Breast epithelium (tissue), 4 donors: ENCODE results near the gene TRAF5. TPM values are rescaled to one million over a fixed set of nuclear protein-coding genes. Genes with fewer than 3 reads are reported as not detected.

Experiments used
- DNase-seq, 2 donors: peaks; one replicate each; pipeline ENCODE4 v3.0.0-alpha.2; 2019; ENCODE audit warnings: low spot score in 2 of 2
- H3K27ac ChIP-seq, 2 donors: fragments of 200-600 bp; sonication (generic) in 1 of 2; one replicate each; pipeline ENCODE4 v1.5.1; 2016 to 2019; ENCODE audit warnings: mild to moderate bottlenecking in 1 of 2
- H3K27me3 ChIP-seq, 2 donors: fragments of 200-600 bp; sonication (generic) in 1 of 2; one replicate each; pipeline versions ENCODE4 v1.5.1 to v1.6.0; 2017 to 2019; ENCODE audit warnings: control low read depth in 1 of 2, mild to moderate bottlenecking in 1 of 2
- H3K36me3 ChIP-seq: fragments of 200-600 bp; one replicate; pipeline ENCODE4 v1.5.1; 2019
- H3K4me1 ChIP-seq, 2 donors: fragments of 200-600 bp; sonication (generic); one replicate each; pipeline ENCODE4 v1.5.1; 2016 to 2019; ENCODE audit warnings: control low read depth in 1 of 2
- H3K4me3 ChIP-seq, 3 donors: fragments of 200-600 bp; sonication (generic); 1 replicate in 2 of 3; 2 replicates in 1 of 3; pipeline ENCODE4 v1.5.1; 2016 to 2019; ENCODE audit warnings: mild to moderate bottlenecking in 3 of 3, moderate library complexity in 2 of 3
- H3K9me3 ChIP-seq, 2 donors: fragments of 200-600 bp; sonication (generic) in 1 of 2; one replicate each; pipeline ENCODE4 v1.5.1; 2016 to 2019; ENCODE audit warnings: control low read depth in 1 of 2
- CTCF ChIP-seq, 3 donors: fragments of 450-650 bp; IDR thresholded peaks; one replicate each; pipeline ENCODE4 v1.5.1; 2016 to 2017; ENCODE audit warnings: antibody characterized with exemption in 3 of 3, mild to moderate bottlenecking in 3 of 3, moderate library complexity in 3 of 3
- POLR2A ChIP-seq: fragments of 450-650 bp; IDR thresholded peaks from one replicate; pipeline ENCODE4 v1.6.1; 2016; ENCODE audit warnings: antibody characterized with exemption, mild to moderate bottlenecking, moderate library complexity
- POLR2AphosphoS5 ChIP-seq, 3 donors: sonication (generic); formaldehyde crosslinking; IDR thresholded peaks; one replicate each; pipeline ENCODE4 v1.6.1; 2017; ENCODE audit warnings: antibody characterized with exemption in 3 of 3
- intact Hi-C: fragments of 100-400 bp; cut with DNase I; formaldehyde crosslinking; loops from one replicate; pipeline ENCODE4 v1.15.1; 2023; ENCODE audit warnings: low total_unique reads
- total RNA-seq, 3 donors: library from RNA; depleted of rRNA; stranded (reverse); fragments of >200 nt; gene quantifications; one replicate each; pipeline ENCODE4 v1.1.0, GENCODE V29; 2016

TRAF5 gene
- total RNA-seq, 3 donors from 2014 or later: 10.9 to 28.8 (median 21.8) TPM

- intact Hi-C loops: no loop called here
- DNase-seq: no peak
- no peaks in the 10 kb centered on the region for H3K4me1 ChIP-seq
- no peak overlapping the region for H3K27ac ChIP-seq
- H3K36me3 ChIP-seq: peaks cover 3% of the 10 kb centered on the region
- no peaks in the 10 kb centered on the region for H3K27me3 ChIP-seq
- no peaks in the 10 kb centered on the region for H3K9me3 ChIP-seq
- TF ChIP-seq POLR2AphosphoS5 (IDR thresholded peaks at IDR 0.05) (no peak), CTCF (IDR thresholded peaks at IDR 0.05) (no peak), POLR2A (no peak)
- no peak overlapping the region for H3K4me3 ChIP-seq
Measured at GRCh38 chr1:211282023-211282373, 44.6 kb upstream of the TRAF5 start.

- intact Hi-C loops: no loop called here
- H3K36me3 ChIP-seq: no peaks in the 10 kb centered on the region
- no peak for DNase-seq
- H3K27ac ChIP-seq: no peak overlapping the region
- no peak overlapping the region for H3K4me3 ChIP-seq
- TF ChIP-seq CTCF (IDR thresholded peaks at IDR 0.05) (no peak), POLR2AphosphoS5 (IDR thresholded peaks at IDR 0.05) (no peak), POLR2A (no peak)
- no peaks in the 10 kb centered on the region for H3K9me3 ChIP-seq
- no peaks in the 10 kb centered on the region for H3K27me3 ChIP-seq
- no peaks in the 10 kb centered on the region for H3K4me1 ChIP-seq
Measured at GRCh38 chr1:211285196-211285595, 41.4 kb upstream of the TRAF5 start.

DNA sequence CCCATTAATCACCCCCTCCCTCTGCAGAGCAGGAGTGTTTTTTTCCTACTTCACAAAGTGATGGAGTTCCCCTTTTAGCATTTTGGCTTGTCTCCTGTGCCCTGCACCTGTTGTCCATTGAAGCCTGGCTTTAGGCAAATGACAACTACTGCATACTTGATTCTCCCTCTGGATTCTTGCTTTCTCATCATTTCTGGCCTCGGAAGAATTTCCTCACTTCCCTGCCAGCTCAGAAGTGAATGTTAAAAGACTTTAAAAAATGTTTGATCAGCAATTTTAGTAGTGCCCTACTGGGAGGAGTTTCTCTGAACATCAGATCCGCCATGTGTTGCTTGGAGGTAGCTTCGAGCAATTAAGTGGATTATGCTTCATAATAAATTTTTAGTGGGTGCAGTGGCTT is 39.4 kb upstream of the TRAF5 start:
- intact Hi-C loops: no loop called here
- no peak for DNase-seq
- H3K4me3 ChIP-seq: no peak overlapping the region
- H3K9me3 ChIP-seq: no peaks in the 10 kb centered on the region
- no peak overlapping the region for H3K27ac ChIP-seq
- no peaks in the 10 kb centered on the region for H3K36me3 ChIP-seq
- H3K27me3 ChIP-seq: no peaks in the 10 kb centered on the region
- TF ChIP-seq CTCF (IDR thresholded peaks at IDR 0.05): no peak
- no peak for TF ChIP-seq POLR2AphosphoS5 (IDR thresholded peaks at IDR 0.05)
- no peak for TF ChIP-seq POLR2A
- H3K4me1 ChIP-seq: no peaks in the 10 kb centered on the region

DNA sequence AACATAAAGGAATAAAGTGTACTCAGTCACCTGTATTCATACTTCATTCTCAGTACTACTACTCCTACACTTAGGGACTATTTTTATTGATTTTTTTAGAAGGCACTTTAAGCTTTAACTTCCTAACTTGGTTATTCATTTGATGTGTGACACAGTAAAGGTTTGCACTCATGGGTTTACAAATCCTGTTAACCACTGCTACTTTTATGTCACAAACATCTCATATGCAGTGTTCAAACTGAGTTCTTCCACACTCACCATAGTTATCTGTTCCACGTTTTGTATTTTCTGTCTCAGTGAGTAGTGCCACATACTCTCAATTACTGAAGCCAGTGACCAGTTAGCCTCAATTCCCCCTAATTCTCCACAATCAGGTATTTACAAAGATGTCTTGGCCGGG is 34.2 kb upstream of the TRAF5 start:
- no peak for DNase-seq
- H3K4me3 ChIP-seq: no peak overlapping the region
- TF ChIP-seq CTCF (IDR thresholded peaks at IDR 0.05): no peak
- no peak for TF ChIP-seq POLR2AphosphoS5 (IDR thresholded peaks at IDR 0.05)
- no peak for TF ChIP-seq POLR2A
- H3K27me3 ChIP-seq: no peaks in the 10 kb centered on the region
- H3K27ac ChIP-seq: no peak overlapping the region
- no peaks in the 10 kb centered on the region for H3K9me3 ChIP-seq
- intact Hi-C loops: no loop called here
- no peaks in the 10 kb centered on the region for H3K4me1 ChIP-seq
- no peaks in the 10 kb centered on the region for H3K36me3 ChIP-seq

DNA sequence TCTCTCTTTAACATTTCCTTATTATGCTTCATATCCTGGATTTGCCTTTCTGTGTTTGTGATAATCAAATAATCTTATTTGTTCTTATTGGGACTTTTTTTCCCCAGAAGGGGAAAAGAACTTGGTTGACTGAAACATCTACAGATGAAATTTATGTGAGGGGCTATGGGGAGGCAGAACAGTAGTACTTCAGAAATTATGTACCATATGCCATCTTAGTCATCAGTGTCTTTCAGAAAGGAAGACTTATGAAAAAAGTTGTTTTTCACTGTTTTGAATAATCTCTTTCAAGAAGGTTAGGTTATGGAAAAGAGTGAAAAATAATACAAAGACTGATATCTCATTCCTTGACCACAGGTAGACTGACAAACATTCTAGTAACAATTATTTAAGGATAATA is 30.2 kb upstream of the TRAF5 start:
- no peak overlapping the region for H3K4me3 ChIP-seq
- DNase-seq: no peak
- intact Hi-C loops: no loop called here
- H3K4me1 ChIP-seq: no peaks in the 10 kb centered on the region
- H3K36me3 ChIP-seq: no peaks in the 10 kb centered on the region
- H3K9me3 ChIP-seq: no peaks in the 10 kb centered on the region
- H3K27me3 ChIP-seq: no peaks in the 10 kb centered on the region
- TF ChIP-seq CTCF (IDR thresholded peaks at IDR 0.05) (no peak), POLR2A (no peak), POLR2AphosphoS5 (IDR thresholded peaks at IDR 0.05) (no peak)
- no peak overlapping the region for H3K27ac ChIP-seq
